B cell (primary cell): Measurements from ENCODE around the gene VEGFB. TPM values are rescaled to one million over a fixed set of nuclear protein-coding genes. Genes with fewer than 3 reads are reported as not detected.

Source experiments
- ATAC-seq: fragments of 200-7000 bp; cut with Tn5 transposase; one replicate; pipeline ENCODE4 v1.10.0; 2021; ENCODE audit warnings: low read depth, mild to moderate bottlenecking, moderate number of reproducible peaks, moderate library complexity
- CTCF ChIA-PET: fragments of 350-600 bp; sonication (Branson Sonifier 250); formaldehyde crosslinking; loops from one replicate; lab custom pipeline; 2021; ENCODE audit warnings: antibody characterized with exemption, inconsistent platforms; lab: Charles Lee
- POLR2A ChIA-PET: fragments of 350-600 bp; sonication (Branson Sonifier 250); formaldehyde crosslinking; loops from one replicate; lab custom pipeline; 2021; ENCODE audit warnings: antibody characterized with exemption; lab: Charles Lee
- DNase-seq: peaks from one replicate; pipeline ENCODE4 v3.0.0; 2013
- H2AFZ ChIP-seq: 2 replicates; pipeline ENCODE4 v1.6.1; 2012; ENCODE audit warnings: mild to moderate bottlenecking, low read depth, low read length; ENCODE audit not compliant: insufficient read depth, poor library complexity, severe bottlenecking
- H3K27ac ChIP-seq, 2 donors: 1 replicate in 1 of 2; 2 replicates in 1 of 2; pipeline ENCODE4 v1.5.1; 2012 to 2013; ENCODE audit warnings: low read length in 2 of 2, mild to moderate bottlenecking in 2 of 2, moderate library complexity in 1 of 2
- H3K27me3 ChIP-seq, 4 experiments: fragments of 200-600 bp in 1 of 4; sonication (generic) in 1 of 4; replicated peaks in 1 of 4; 1 replicate in 2 of 4; 2 replicates in 2 of 4; pipeline versions ENCODE4 v1.6.1 to v1.7.0; 2013 to 2016; ENCODE audit warnings: low read length in 3 of 4, mild to moderate bottlenecking in 2 of 4, mixed read lengths in 1 of 4, moderate library complexity in 1 of 4; ENCODE audit not compliant: insufficient read depth in 4 of 4, control insufficient read depth in 3 of 4; ENCODE audit errors: control extremely low read depth in 1 of 4
- H3K36me3 ChIP-seq, 2 experiments: replicated peaks in 1 of 2; 1 replicate in 1 of 2; 2 replicates in 1 of 2; pipeline versions ENCODE4 v1.6.1 to v1.7.1; 2013; ENCODE audit warnings: low read length in 1 of 2; ENCODE audit not compliant: insufficient read depth in 2 of 2, control insufficient read depth in 1 of 2; ENCODE audit errors: control extremely low read depth in 1 of 2, extremely low read depth in 1 of 2
- H3K4me1 ChIP-seq, 2 donors: fragments of 200-600 bp in 1 of 2; sonication (generic) in 1 of 2; 1 replicate in 1 of 2; 2 replicates in 1 of 2; pipeline versions ENCODE4 v1.5.1 to v1.6.1; 2013 to 2017; ENCODE audit warnings: low read length in 2 of 2; ENCODE audit not compliant: control insufficient read depth in 2 of 2, insufficient read depth in 2 of 2
- H3K4me2 ChIP-seq: replicated peaks from 2 replicates; pipeline ENCODE3; 2012; ENCODE audit warnings: mild to moderate bottlenecking, low read depth, low read length; ENCODE audit not compliant: poor library complexity, severe bottlenecking
- H3K4me3 ChIP-seq, 5 experiments: fragments of 200-600 bp in 1 of 5; sonication (generic) in 1 of 5; 1 replicate in 3 of 5; 2 replicates in 2 of 5; pipeline versions ENCODE4 v1.5.1 to v1.7.0; 2011 to 2016; ENCODE audit warnings: low read length in 4 of 5, mild to moderate bottlenecking in 4 of 5, low read depth in 2 of 5, control low read depth in 1 of 5, moderate library complexity in 1 of 5; ENCODE audit not compliant: insufficient read depth in 1 of 5; ENCODE audit errors: control extremely low read depth in 1 of 5, extremely low read depth in 1 of 5
- H3K79me2 ChIP-seq: fragments of 200-600 bp; sonication (generic); one replicate; pipeline ENCODE4 v1.6.0; 2016; ENCODE audit warnings: low read length; ENCODE audit not compliant: control insufficient read depth, insufficient read depth
- H3K9ac ChIP-seq: fragments of 200-600 bp; sonication (generic); 2 replicates; pipeline ENCODE4 v1.6.1; 2017; ENCODE audit warnings: mild to moderate bottlenecking, low read length, moderate library complexity
- H3K9me3 ChIP-seq, 3 donors: one replicate each; pipeline versions ENCODE4 v1.6.1 to v1.7.1; 2013; ENCODE audit warnings: low read length in 2 of 3; ENCODE audit not compliant: control insufficient read depth in 2 of 3, insufficient read depth in 1 of 3; ENCODE audit errors: control extremely low read depth in 1 of 3
- H4K20me1 ChIP-seq: 2 replicates; pipeline ENCODE4 v1.6.0; 2012; ENCODE audit warnings: mild to moderate bottlenecking, low read length; ENCODE audit not compliant: insufficient read depth, control insufficient read depth, poor library complexity, severe bottlenecking
- H3K27ac Mint-ChIP-seq: one replicate; pipeline ENCODE4 v1.8.0; 2021; ENCODE audit warnings: mixed read lengths
- H3K27me3 Mint-ChIP-seq: one replicate; pipeline ENCODE4 v1.8.0; 2021; ENCODE audit warnings: mixed read lengths
- H3K4me1 Mint-ChIP-seq: one replicate; pipeline ENCODE4 v1.8.0; 2021; ENCODE audit warnings: mixed read lengths
- H3K4me3 Mint-ChIP-seq: one replicate; pipeline ENCODE4 v1.8.0; 2021; ENCODE audit warnings: mixed read lengths
- H3K9me3 Mint-ChIP-seq: one replicate; pipeline ENCODE4 v1.8.0; 2022; ENCODE audit warnings: mixed read lengths; ENCODE audit not compliant: insufficient read depth
- CTCF ChIP-seq: fragments of 200-600 bp; IDR thresholded peaks from one replicate; pipeline ENCODE4 v1.8.0; 2022; ENCODE audit warnings: antibody characterized with exemption, mild to moderate bottlenecking
- EZH2 ChIP-seq: IDR thresholded peaks from 2 replicates; pipeline ENCODE4 v1.6.1; 2012; ENCODE audit warnings: borderline replicate concordance, low read depth, mild to moderate bottlenecking, moderate library complexity, low read length; ENCODE audit not compliant: insufficient read depth, poor library complexity, severe bottlenecking
- WGBS: methylation state at CpG from one replicate; pipeline ENCODE4 v1.1.5; 2013; ENCODE audit warnings: missing lambda C conversion rate; ENCODE audit not compliant: insufficient coverage; 5-methylcytosine and 5-hydroxymethylcytosine counted together
- intact Hi-C: fragments of 100-400 bp; cut with micrococcal nuclease; formaldehyde crosslinking; loops from one replicate; pipeline ENCODE4 v1.10.0; 2022
- polyA plus RNA-seq: library from polyadenylated mRNA; depleted of rRNA; stranded (reverse); fragments of >200 nt; gene quantifications from 2 replicates; pipeline ENCODE4 v1.2.3, GENCODE V29; 2012
- total RNA-seq, 2 donors: library from RNA; stranded (reverse); fragments of 120-200 nt in 1 of 2; gene quantifications; 1 replicate in 1 of 2; 2 replicates in 1 of 2; pipeline versions ENCODE4 v1.2.3 to v1.2.4, GENCODE V29; 2013 to 2022

The VEGFB gene
- total and polyA plus RNA-seq, 2 donors (not counting 1 experiment from before 2014, with no cell fraction given), result 56.4 to 152 TPM

DNA sequence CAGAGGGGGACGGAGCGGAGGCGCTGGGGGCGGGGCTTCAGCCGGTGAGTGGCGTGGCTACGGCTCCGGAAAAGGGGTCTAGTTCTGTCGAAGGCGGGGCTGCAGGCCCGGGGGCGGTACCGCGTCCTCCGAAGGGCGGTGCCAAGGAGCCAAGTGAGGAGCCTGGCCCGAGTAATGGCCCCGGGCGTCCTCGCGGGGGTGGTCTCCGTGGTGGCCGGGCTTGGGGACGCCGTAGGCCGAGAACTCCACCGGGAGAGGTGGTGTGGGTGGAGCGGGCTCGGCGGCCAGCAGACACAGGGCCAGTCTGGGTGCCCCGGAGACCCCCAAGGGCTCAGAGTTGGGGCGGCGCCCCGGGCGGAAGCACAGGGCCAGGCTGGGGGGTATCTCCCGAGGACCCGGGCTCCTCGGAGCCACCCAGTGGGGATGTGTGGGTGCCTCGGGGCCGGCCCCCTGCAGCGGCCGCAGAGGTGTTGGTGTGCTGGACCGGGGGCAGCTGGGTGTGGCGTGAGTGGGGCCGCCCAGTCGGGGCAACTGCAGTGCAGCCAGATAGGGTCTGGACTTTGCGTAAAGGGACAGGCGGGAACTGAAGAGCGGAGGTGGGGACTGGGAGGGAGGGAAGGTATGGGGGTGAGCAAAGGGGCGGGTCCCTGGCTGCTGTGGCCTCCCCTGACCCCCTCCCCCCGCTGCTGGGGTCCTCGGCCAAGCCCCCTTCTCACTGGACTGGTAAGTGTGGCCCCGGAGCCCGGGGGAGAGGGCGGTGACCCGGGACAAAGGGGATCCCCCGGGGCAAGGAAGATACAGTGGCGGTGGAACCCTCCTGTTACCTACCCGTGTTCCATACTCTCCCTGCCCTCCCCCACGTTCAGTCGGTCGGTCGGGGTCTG is 7.3 kb downstream of the VEGFB start:
- Mint-ChIP-seq H3K27me3 (no peaks in the 10 kb centered on the region), H3K4me3 (peak overlapping the region; percentile 91), H3K27ac (peak overlapping the region; percentile 97), H3K9me3 (no peaks in the 10 kb centered on the region), H3K4me1 (peaks cover 65% of the 10 kb centered on the region)
- peaks cover 28 to 64% of the 10 kb centered on the region in 2 donors for H3K4me1 ChIP-seq
- CTCF ChIA-PET, result interaction anchor here (1.0 to 1.9 kb wide), 8 partner anchors 9 to 76 kb away, joined by 3 to 16 read pairs (median 6); partner anchors contain the start of genes ESRRA, FERMT3, NUDT22 and PRDX5
- peaks cover 7% of the 10 kb centered on the region for H4K20me1 ChIP-seq
- DNase-seq, result no peak
- no peak for ATAC-seq
- peak overlapping the region; percentile 99 for H3K4me2 ChIP-seq
- no peaks in the 10 kb centered on the region for H3K27me3 ChIP-seq
- intact Hi-C loops, result loop anchor here (1.0 to 2.0 kb wide), 6 partner anchors 11 to 64 kb away; partner anchors contain the start of genes BAD, DNAJC4, ESRRA and FERMT3
- peak overlapping the region; percentile 81 for H3K9ac ChIP-seq
- WGBS, result under 1% methylated on average over 60 of the region's 63 CpGs
- H3K79me2 ChIP-seq, result peaks cover 9% of the 10 kb centered on the region
- peak overlapping the region in 4 of 5 experiments; percentile 76 to 91 (median 83) for H3K4me3 ChIP-seq
- H3K36me3 ChIP-seq, result peaks cover 0 to 32% of the 10 kb centered on the region in 2 experiments
- H3K27ac ChIP-seq, result peak overlapping the region; percentile 98
- POLR2A ChIA-PET, result interaction anchor here (0.8 to 1.4 kb wide), 14 partner anchors 8 to 76 kb away, joined by 3 to 11 read pairs (median 5); partner anchors contain the start of genes DNAJC4, ESRRA, GPR137 and NUDT22
- no peak for TF ChIP-seq EZH2
- TF ChIP-seq CTCF, result no peak
- H2AFZ ChIP-seq, result peak overlapping the region; percentile 73
- H3K9me3 ChIP-seq, result no peaks in the 10 kb centered on the region
